HepG2 (cell line): ENCODE measurements around the gene THUMPD1. TPM values are rescaled to one million over a fixed set of nuclear protein-coding genes. Genes with fewer than 3 reads are reported as not detected.

Experiments
- DZIP1 ChIP-seq: sonication (generic); formaldehyde crosslinking; IDR thresholded peaks from 2 replicates; pipeline ENCODE4 v1.5.0; 2020; ENCODE audit warnings: mild to moderate bottlenecking, missing genetic modification reagents
- FIP1L1 ChIP-seq: fragments of 200-400 bp; formaldehyde crosslinking; IDR thresholded peaks from 2 replicates; pipeline ENCODE4 v1.6.1; 2018; ENCODE audit warnings: low read depth, mild to moderate bottlenecking, low read length, moderate library complexity, borderline replicate concordance; ENCODE audit not compliant: insufficient read depth
- GPBP1L1 ChIP-seq: sonication (generic); formaldehyde crosslinking; IDR thresholded peaks from 2 replicates; pipeline ENCODE4 v1.5.0; 2020; ENCODE audit warnings: mild to moderate bottlenecking, missing genetic modification reagents
- HOXA7 ChIP-seq: sonication (generic); formaldehyde crosslinking; IDR thresholded peaks from 2 replicates; pipeline ENCODE4 v1.8.1; 2022; ENCODE audit warnings: mild to moderate bottlenecking, missing genetic modification reagents, moderate library complexity
- JUNB ChIP-seq: sonication (generic); formaldehyde crosslinking; IDR thresholded peaks from 2 replicates; pipeline ENCODE4 v1.8.0; 2022; ENCODE audit warnings: missing genetic modification reagents, mild to moderate bottlenecking, borderline replicate concordance
- KLF9 ChIP-seq: IDR thresholded peaks from 2 replicates; pipeline ENCODE4 v1.6.1; 2016; ENCODE audit warnings: low read depth
- MIXL1 ChIP-seq: IDR thresholded peaks from 2 replicates; pipeline ENCODE4 v1.6.1; 2016
- NFRKB ChIP-seq: fragments of 450-650 bp; IDR thresholded peaks from 2 replicates; pipeline ENCODE4 v1.6.1; 2017
- NONO ChIP-seq, 2 experiments: fragments of 450-650 bp in 1 of 2; sonication (generic) in 1 of 2; formaldehyde crosslinking in 1 of 2; IDR thresholded peaks in 1 of 2; conservative IDR thresholded peaks in 1 of 2; 2 replicates each; pipeline versions ENCODE4 v1.6.1 to v1.8.0; 2017 to 2022; ENCODE audit warnings: mild to moderate bottlenecking in 1 of 2, missing genetic modification reagents in 1 of 2, moderate library complexity in 1 of 2
- RCOR2 ChIP-seq: IDR thresholded peaks from 2 replicates; pipeline ENCODE4 v1.6.1; 2016; ENCODE audit warnings: missing biosample characterization, missing genetic modification reagents
- SNRNP70 ChIP-seq: fragments of 200-400 bp; formaldehyde crosslinking; IDR thresholded peaks from 2 replicates; pipeline ENCODE4 v1.6.1; 2017; ENCODE audit warnings: mild to moderate bottlenecking, low read depth, low read length, moderate library complexity
- SPEN ChIP-seq: sonication (generic); formaldehyde crosslinking; IDR thresholded peaks from 2 replicates; pipeline ENCODE4 v1.5.1; 2020; ENCODE audit warnings: low read depth, mild to moderate bottlenecking, missing genetic modification reagents
- SYNCRIP ChIP-seq: fragments of 200-400 bp; formaldehyde crosslinking; IDR thresholded peaks from 2 replicates; pipeline ENCODE4 v1.6.1; 2018; ENCODE audit warnings: mild to moderate bottlenecking, low read depth, low read length; ENCODE audit not compliant: insufficient read depth
- TERF1 ChIP-seq: sonication (generic); formaldehyde crosslinking; IDR thresholded peaks from 2 replicates; pipeline ENCODE4 v1.8.0; 2022; ENCODE audit warnings: mild to moderate bottlenecking, missing genetic modification reagents, moderate library complexity
- ZBTB3 ChIP-seq: sonication (generic); formaldehyde crosslinking; IDR thresholded peaks from 2 replicates; pipeline ENCODE4 v1.4.0; 2020; ENCODE audit warnings: low read depth, mild to moderate bottlenecking, moderate library complexity, missing genetic modification reagents, borderline replicate concordance
- ZBTB39 ChIP-seq: sonication (generic); formaldehyde crosslinking; IDR thresholded peaks from 2 replicates; pipeline ENCODE4 v1.5.0; 2020; ENCODE audit warnings: missing genetic modification reagents
- ZNF12 ChIP-seq: sonication (generic); formaldehyde crosslinking; IDR thresholded peaks from 2 replicates; pipeline ENCODE4 v1.5.0; 2020; ENCODE audit warnings: missing genetic modification reagents
- ZNF343 ChIP-seq: sonication (generic); formaldehyde crosslinking; IDR thresholded peaks from 2 replicates; pipeline ENCODE4 v1.4.0; 2020; ENCODE audit warnings: mild to moderate bottlenecking, missing genetic modification reagents
- ZNF619 ChIP-seq: sonication (generic); formaldehyde crosslinking; IDR thresholded peaks from 2 replicates; pipeline ENCODE4 v1.4.0; 2020; ENCODE audit warnings: mild to moderate bottlenecking, missing genetic modification reagents
- ZSCAN5A ChIP-seq: sonication (generic); formaldehyde crosslinking; IDR thresholded peaks from 2 replicates; pipeline ENCODE4 v1.8.0; 2022; ENCODE audit warnings: mild to moderate bottlenecking, missing genetic modification reagents, borderline replicate concordance
- polyA plus RNA-seq, 8 experiments: library from polyadenylated mRNA; depleted of rRNA in 3 of 8; stranded (reverse) in 7 of 8; unstranded in 1 of 8; fragments of >200 nt; fragmentation: Illumina TruSeq in 4 of 8; extraction: Trizol in 4 of 8; gene quantifications; 2 replicates each; pipeline versions ENCODE4 v1.2.1 to v1.2.3, GENCODE V29; 2011 to 2016; ENCODE audit warnings: low read depth in 4 of 8, missing spikeins in 1 of 8, mixed read lengths in 1 of 8; ENCODE audit not compliant: insufficient read depth in 1 of 8
- total RNA-seq, 5 experiments: library from RNA; depleted of rRNA; stranded (reverse); fragments of >200 nt; fragmentation: Illumina TruSeq; extraction: Trizol; gene quantifications; 2 replicates each; pipeline ENCODE4 v1.2.3, GENCODE V29; 2016; ENCODE audit warnings: low read depth in 1 of 5

THUMPD1 gene
- total and polyA plus RNA-seq, 2 of the 13 experiments (the other 11 are each of a cell fraction or from before 2014, with no cell fraction given), result 22.7 to 69.1 TPM

- TF ChIP-seq HOXA7 (CRISPR knock-in tag), result no peak
- TF ChIP-seq SYNCRIP, result no peak
- no peak for TF ChIP-seq TERF1
- no peak for TF ChIP-seq JUNB (CRISPR knock-in tag)
- no peak for TF ChIP-seq ZBTB3 (CRISPR knock-in tag)
- no peak for TF ChIP-seq ZSCAN5A (CRISPR knock-in tag)
- 0 out of 2 replicates have a peak, but pooled peaks have one; percentile 12 for TF ChIP-seq MIXL1 (CRISPR knock-in tag)
- no peak for TF ChIP-seq SNRNP70
- TF ChIP-seq ZNF619 (CRISPR knock-in tag), result no peak
- no peak for TF ChIP-seq NONO (IDR thresholded peaks at IDR 0.05)
- TF ChIP-seq NONO (CRISPR knock-in tag; conservative IDR thresholded peaks at IDR 0.05), result no peak
- TF ChIP-seq NFRKB, result no peak
- no peak for TF ChIP-seq ZBTB39 (CRISPR knock-in tag)
- TF ChIP-seq SPEN, result no peak
- no peak for TF ChIP-seq DZIP1
- TF ChIP-seq ZNF343 (CRISPR knock-in tag), result no peak
- no peak for TF ChIP-seq KLF9
- no peak for TF ChIP-seq ZNF12 (CRISPR knock-in tag)
- no peak for TF ChIP-seq RCOR2
- no peak for TF ChIP-seq GPBP1L1 (CRISPR knock-in tag)
- TF ChIP-seq FIP1L1, result no peak
Measured at GRCh38 chr16:20774703-20775362, 33.2 kb upstream of the THUMPD1 start (continued).
